CD4-positive, alpha-beta memory T cell (primary cell): Measurements from ENCODE around the gene HIPK2. TPM values are rescaled to one million over a fixed set of nuclear protein-coding genes. Genes with fewer than 3 reads are reported as not detected.
A peak's percentile ranks its signal among the peaks of the same experiment; 100 is the strongest.

ENCODE experiments used
- CTCF ChIA-PET: fragments of 350-600 bp; sonication (Branson Sonifier 250); formaldehyde crosslinking; loops from one replicate; lab custom pipeline; 2021; ENCODE audit warnings: inconsistent platforms; ENCODE audit not compliant: partially characterized antibody; lab: Charles Lee
- POLR2A ChIA-PET: fragments of 350-600 bp; sonication (Branson Sonifier 250); formaldehyde crosslinking; loops from one replicate; lab custom pipeline; 2021; ENCODE audit not compliant: partially characterized antibody; lab: Charles Lee
- DNase-seq, 5 donors: peaks; one replicate each; pipeline versions ENCODE4 v3.0.0 to v3.0.0-alpha.2; 2020 to 2022; ENCODE audit warnings: mixed read lengths in 1 of 5
- H3K27ac ChIP-seq: one replicate; pipeline ENCODE4 v1.7.0; 2013; ENCODE audit warnings: low read depth, low read length
- H3K27me3 ChIP-seq: 2 replicates; pipeline ENCODE4 v1.7.0; 2013; ENCODE audit warnings: mild to moderate bottlenecking, low read length, moderate library complexity; ENCODE audit not compliant: insufficient read depth
- H3K36me3 ChIP-seq: 2 replicates; pipeline ENCODE4 v1.7.0; 2013; ENCODE audit warnings: mild to moderate bottlenecking, low read length, moderate library complexity; ENCODE audit not compliant: insufficient read depth
- H3K4me1 ChIP-seq: 2 replicates; pipeline ENCODE4 v1.7.0; 2013; ENCODE audit warnings: mild to moderate bottlenecking, low read length, moderate library complexity; ENCODE audit not compliant: insufficient read depth
- H3K4me3 ChIP-seq, 2 donors: one replicate each; pipeline ENCODE4 v1.7.0; 2013; ENCODE audit warnings: low read length in 2 of 2, mild to moderate bottlenecking in 1 of 2
- H3K9me3 ChIP-seq, 2 donors: one replicate each; pipeline ENCODE4 v1.7.0; 2013; ENCODE audit warnings: low read length in 2 of 2, control low read depth in 1 of 2; ENCODE audit not compliant: control insufficient read depth in 1 of 2
- H3K27ac Mint-ChIP-seq, 7 donors: one replicate each; pipeline ENCODE4 v1.8.0; 2020 to 2021; ENCODE audit warnings: mixed read lengths in 7 of 7, mild to moderate bottlenecking in 6 of 7, inconsistent platforms in 3 of 7, moderate library complexity in 3 of 7
- H3K27me3 Mint-ChIP-seq, 2 donors: one replicate each; pipeline ENCODE4 v1.8.0; 2020 to 2021; ENCODE audit warnings: mixed read lengths in 2 of 2
- H3K36me3 Mint-ChIP-seq, 2 donors: one replicate each; pipeline ENCODE4 v1.8.0; 2020 to 2021; ENCODE audit warnings: mixed read lengths in 2 of 2, inconsistent platforms in 1 of 2, mild to moderate bottlenecking in 1 of 2
- H3K4me1 Mint-ChIP-seq, 4 donors: one replicate each; pipeline ENCODE4 v1.8.0; 2020 to 2021; ENCODE audit warnings: mixed read lengths in 4 of 4, mild to moderate bottlenecking in 1 of 4
- H3K4me3 Mint-ChIP-seq, 8 donors: one replicate each; pipeline ENCODE4 v1.8.0; 2020 to 2021; ENCODE audit warnings: mixed read lengths in 8 of 8, mild to moderate bottlenecking in 7 of 8, moderate library complexity in 6 of 8, inconsistent platforms in 3 of 8
- H3K9me3 Mint-ChIP-seq, 8 donors: one replicate each; pipeline ENCODE4 v1.8.0; 2020 to 2021; ENCODE audit warnings: mixed read lengths in 8 of 8, mild to moderate bottlenecking in 5 of 8, inconsistent platforms in 3 of 8, moderate library complexity in 1 of 8
- intact Hi-C: fragments of 100-400 bp; cut with micrococcal nuclease; formaldehyde crosslinking; loops from one replicate; pipeline ENCODE4 v1.15.1; 2023
- polyA plus RNA-seq, 2 donors: library from polyadenylated mRNA; unstranded; fragments of 300-500 nt; fragmentation: Illumina TruSeq; gene quantifications; one replicate each; pipeline ENCODE4 v1.2.3, GENCODE V29; 2021
- total RNA-seq, 2 experiments: library from RNA; stranded (reverse); gene quantifications; one replicate each; pipeline ENCODE4 v1.2.3, GENCODE V29; 2021

HIPK2 gene
- total and polyA plus RNA-seq, 4 experiments from 2014 or later, result 0.87 to 34.1 (median 17.8) TPM

DNA sequence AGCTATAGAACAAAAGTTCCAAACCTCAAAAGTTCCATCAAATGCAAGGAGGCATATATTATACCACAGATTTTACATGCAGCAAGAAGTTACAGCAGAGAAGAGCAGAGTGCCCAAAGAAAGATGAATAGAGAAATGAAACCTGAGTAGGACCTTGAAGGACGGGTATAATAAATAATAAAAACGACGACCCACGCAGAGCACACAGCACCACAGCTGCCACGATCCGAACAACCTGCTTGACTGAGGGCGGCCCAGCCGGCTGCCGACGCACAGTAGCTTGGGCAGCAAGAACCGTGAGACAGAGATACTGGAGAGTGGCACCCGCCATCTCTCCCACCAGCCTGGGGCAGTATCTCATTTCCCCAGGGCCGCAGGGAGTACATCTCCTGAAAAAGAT, 79.0 kb downstream of the HIPK2 start:
- Histone ChIP-seq H3K9me3 (no peaks in the 10 kb centered on the region), H3K27me3 (no peaks in the 10 kb centered on the region), H3K27ac (no peak overlapping the region), H3K36me3 (peaks cover 4% of the 10 kb centered on the region), H3K4me1 (peaks cover 5% of the 10 kb centered on the region), H3K4me3 (no peak overlapping the region)
- Mint-ChIP-seq H3K4me3 (no peak overlapping the region), H3K9me3 (no peaks in the 10 kb centered on the region), H3K27ac (peak overlapping the region in 1 of 7 donors; percentile 51), H3K27me3 (no peaks in the 10 kb centered on the region), H3K4me1 (peaks cover 13 to 30% (median 17%) of the 10 kb centered on the region in 4 donors), H3K36me3 (peaks cover 25 to 27% of the 10 kb centered on the region in 2 donors)
- DNase-seq, result no peak
- intact Hi-C loops, result no loop called here
- ChIA-PET POLR2A (no interaction called here), CTCF (no interaction called here)

DNA sequence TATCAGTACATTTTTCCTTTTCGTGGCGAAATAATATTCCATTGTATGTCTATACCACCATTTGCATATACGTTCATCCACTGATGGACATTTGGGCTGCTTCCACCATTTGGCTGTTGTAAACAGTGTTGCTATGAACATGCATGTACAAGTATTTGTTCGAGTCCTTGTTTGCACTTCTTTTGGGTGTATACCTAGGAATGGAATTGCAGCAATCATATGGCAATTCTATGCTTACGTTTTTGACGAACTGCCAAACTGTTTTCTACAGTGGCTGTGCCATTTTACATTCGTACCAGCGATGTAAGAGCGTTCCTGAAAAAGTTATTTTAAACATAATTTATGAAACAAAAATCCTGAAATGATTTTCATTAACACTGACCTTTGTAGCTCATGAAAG, 79.5 kb downstream of the HIPK2 start:
- intact Hi-C loops, result no loop called here
- H3K36me3 Mint-ChIP-seq, result peaks cover 25 to 27% of the 10 kb centered on the region in 2 donors
- H3K4me1 ChIP-seq, result peaks cover 5% of the 10 kb centered on the region
- no peaks in the 10 kb centered on the region for H3K9me3 ChIP-seq
- H3K27ac ChIP-seq, result no peak overlapping the region
- no peak for DNase-seq
- no peak overlapping the region for H3K4me3 Mint-ChIP-seq
- CTCF ChIA-PET, result no interaction called here
- H3K27ac Mint-ChIP-seq, result no peak overlapping the region
- peaks cover 13 to 30% (median 17%) of the 10 kb centered on the region in 4 donors for H3K4me1 Mint-ChIP-seq
- no peaks in the 10 kb centered on the region for H3K27me3 ChIP-seq
- H3K36me3 ChIP-seq, result peaks cover 4% of the 10 kb centered on the region
- POLR2A ChIA-PET, result no interaction called here
- H3K9me3 Mint-ChIP-seq, result no peaks in the 10 kb centered on the region
- no peak overlapping the region for H3K4me3 ChIP-seq
- no peaks in the 10 kb centered on the region for H3K27me3 Mint-ChIP-seq

DNA sequence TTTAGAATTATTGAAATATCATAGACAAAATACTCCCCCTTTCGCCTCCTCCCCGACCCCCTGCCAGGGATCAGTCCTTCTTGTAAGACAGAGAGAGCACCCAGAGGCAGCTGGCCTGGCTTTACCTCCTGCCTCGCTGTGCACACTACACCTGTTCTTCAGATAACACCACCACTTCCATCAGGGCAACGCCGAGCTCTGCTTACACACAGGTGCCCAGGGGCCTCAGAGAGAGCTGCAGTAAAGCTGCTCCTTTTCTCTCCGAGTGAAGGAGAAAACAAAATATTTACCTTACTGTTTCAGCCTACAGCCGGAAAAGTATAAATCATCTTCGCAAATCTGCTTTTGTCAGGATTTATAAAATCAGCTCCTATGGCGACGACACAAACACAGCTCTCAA, 80.7 kb downstream of the HIPK2 start:
- intact Hi-C loops, result no loop called here
- no peak overlapping the region for H3K4me3 ChIP-seq
- ChIA-PET POLR2A (no interaction called here), CTCF (no interaction called here)
- peaks cover 4% of the 10 kb centered on the region for H3K36me3 ChIP-seq
- DNase-seq, result no peak
- Mint-ChIP-seq H3K9me3 (no peaks in the 10 kb centered on the region), H3K4me1 (peaks cover 13 to 30% (median 17%) of the 10 kb centered on the region in 4 donors), H3K27ac (no peak overlapping the region), H3K36me3 (peaks cover 25 to 27% of the 10 kb centered on the region in 2 donors), H3K27me3 (no peaks in the 10 kb centered on the region), H3K4me3 (no peak overlapping the region)
- no peaks in the 10 kb centered on the region for H3K9me3 ChIP-seq
- no peak overlapping the region for H3K27ac ChIP-seq
- H3K27me3 ChIP-seq, result no peaks in the 10 kb centered on the region
- H3K4me1 ChIP-seq, result peaks cover 5% of the 10 kb centered on the region

DNA sequence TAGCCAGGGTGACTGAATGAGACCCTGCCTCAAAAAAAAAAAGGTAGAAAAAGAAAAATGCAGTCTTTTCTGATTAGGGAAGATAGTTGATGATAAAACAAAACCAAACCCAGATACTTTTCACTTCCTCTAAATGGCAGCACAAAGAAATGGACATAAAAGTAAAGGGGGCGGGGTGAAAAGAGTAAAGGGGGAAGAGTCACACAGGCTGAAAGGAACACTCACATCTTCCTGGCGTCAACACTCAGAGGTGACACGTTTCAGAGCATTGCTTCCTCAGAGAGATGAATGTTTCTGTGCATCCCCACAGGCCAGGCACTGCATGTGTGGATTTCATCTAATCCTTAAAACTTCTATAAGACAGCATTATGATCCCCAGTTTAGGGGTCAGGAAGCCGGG, 81.2 kb downstream of the HIPK2 start:
- intact Hi-C loops, result no loop called here
- no peak overlapping the region for H3K4me3 ChIP-seq
- ChIA-PET CTCF (no interaction called here), POLR2A (no interaction called here)
- H3K27me3 Mint-ChIP-seq, result no peaks in the 10 kb centered on the region
- DNase-seq, result no peak
- no peaks in the 10 kb centered on the region for H3K9me3 Mint-ChIP-seq
- H3K36me3 ChIP-seq, result peaks cover 4% of the 10 kb centered on the region
- H3K4me1 ChIP-seq, result peaks cover 5% of the 10 kb centered on the region
- H3K36me3 Mint-ChIP-seq, result peaks cover 22 to 24% of the 10 kb centered on the region in 2 donors
- no peak overlapping the region for H3K27ac ChIP-seq
- no peaks in the 10 kb centered on the region for H3K9me3 ChIP-seq
- H3K27me3 ChIP-seq, result no peaks in the 10 kb centered on the region
- peaks cover 9 to 30% (median 17%) of the 10 kb centered on the region in 4 donors for H3K4me1 Mint-ChIP-seq
- H3K27ac Mint-ChIP-seq, result peak overlapping the region in 1 of 7 donors; percentile 15
- no peak overlapping the region for H3K4me3 Mint-ChIP-seq

DNA sequence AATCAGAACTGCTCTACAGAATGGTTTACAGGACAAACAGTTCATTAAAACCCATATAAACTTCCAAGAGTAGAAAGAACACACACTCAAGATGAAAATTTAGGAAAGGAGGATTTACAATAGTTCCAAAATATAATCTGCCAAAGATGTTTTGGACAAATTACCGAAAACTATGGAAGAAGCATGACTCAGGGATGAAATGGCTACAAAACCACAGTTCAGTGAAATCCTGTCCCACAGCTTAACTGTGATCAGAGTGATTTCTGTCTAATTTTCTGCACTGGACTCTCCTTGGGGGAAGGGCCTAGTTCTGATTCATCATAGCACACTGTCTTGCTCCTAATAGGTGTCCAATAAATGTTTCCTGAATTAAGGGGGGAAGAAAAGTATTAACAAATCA, 82.2 kb downstream of the HIPK2 start:
- Histone ChIP-seq H3K27ac (no peak overlapping the region), H3K27me3 (no peaks in the 10 kb centered on the region), H3K4me1 (peaks cover 5% of the 10 kb centered on the region), H3K36me3 (peaks cover 9% of the 10 kb centered on the region), H3K4me3 (no peak overlapping the region), H3K9me3 (no peaks in the 10 kb centered on the region)
- Mint-ChIP-seq H3K27me3 (no peaks in the 10 kb centered on the region), H3K36me3 (peaks cover 28 to 29% of the 10 kb centered on the region in 2 donors), H3K4me1 (peaks cover 6 to 24% (median 16%) of the 10 kb centered on the region in 4 donors), H3K9me3 (no peaks in the 10 kb centered on the region), H3K27ac (peak overlapping the region in 2 of 7 donors; percentile 26 to 46), H3K4me3 (no peak overlapping the region)
- ChIA-PET CTCF (no interaction called here), POLR2A (no interaction called here)
- intact Hi-C loops, result no loop called here
- no peak for DNase-seq

DNA sequence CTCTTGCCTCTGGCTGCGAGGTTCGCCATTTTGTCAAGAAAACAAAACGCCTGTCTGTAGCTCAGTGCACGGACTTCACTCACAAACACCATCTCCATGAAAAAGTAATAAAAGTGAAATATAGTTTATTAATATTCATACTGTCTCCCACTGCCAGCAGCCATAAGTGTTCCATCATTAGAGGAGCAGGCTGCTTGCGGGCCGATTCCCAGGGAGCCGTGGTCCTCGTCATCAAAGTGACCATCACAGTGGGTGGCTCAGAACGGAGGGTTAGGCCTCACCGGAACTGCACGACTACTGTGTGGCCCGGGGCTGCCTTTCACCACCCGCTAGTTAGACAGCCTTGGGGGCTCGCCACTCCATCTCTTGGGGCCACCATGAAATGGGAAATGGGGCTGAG, 82.7 kb downstream of the HIPK2 start:
- intact Hi-C loops, result no loop called here
- no peaks in the 10 kb centered on the region for H3K9me3 ChIP-seq
- Mint-ChIP-seq H3K36me3 (peaks cover 31 to 34% of the 10 kb centered on the region in 2 donors), H3K4me1 (peaks cover 2 to 22% (median 14%) of the 10 kb centered on the region in 4 donors), H3K27me3 (no peaks in the 10 kb centered on the region), H3K27ac (peak overlapping the region in 1 of 7 donors; percentile 46), H3K4me3 (no peak overlapping the region), H3K9me3 (no peaks in the 10 kb centered on the region)
- H3K36me3 ChIP-seq, result peaks cover 9% of the 10 kb centered on the region
- H3K4me1 ChIP-seq, result peaks cover 5% of the 10 kb centered on the region
- no peak overlapping the region for H3K4me3 ChIP-seq
- DNase-seq, result no peak
- ChIA-PET POLR2A (no interaction called here), CTCF (no interaction called here)
- no peak overlapping the region for H3K27ac ChIP-seq
- no peaks in the 10 kb centered on the region for H3K27me3 ChIP-seq

DNA sequence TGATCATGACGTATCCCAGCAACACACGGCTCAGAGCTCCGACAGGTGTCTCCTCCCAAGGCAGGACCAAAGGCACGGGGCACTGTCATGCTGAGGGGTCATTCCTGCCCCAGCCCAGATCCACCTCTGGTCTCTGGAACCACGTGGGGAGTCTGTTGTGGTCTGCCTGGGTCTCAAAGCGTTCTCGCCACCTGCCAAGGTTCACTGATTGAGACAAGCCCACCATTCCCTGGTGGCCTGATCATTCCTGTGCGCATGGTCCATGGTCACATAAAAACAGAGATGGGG, 83.5 kb downstream of the HIPK2 start:
- H3K4me3 Mint-ChIP-seq, result no peak overlapping the region
- no peak overlapping the region for H3K27ac ChIP-seq
- no peaks in the 10 kb centered on the region for H3K9me3 Mint-ChIP-seq
- peaks cover 5% of the 10 kb centered on the region for H3K4me1 ChIP-seq
- H3K27me3 Mint-ChIP-seq, result no peaks in the 10 kb centered on the region
- peaks cover 36 to 40% of the 10 kb centered on the region in 2 donors for H3K36me3 Mint-ChIP-seq
- intact Hi-C loops, result no loop called here
- DNase-seq, result no peak
- no peaks in the 10 kb centered on the region for H3K9me3 ChIP-seq
- ChIA-PET POLR2A (no interaction called here), CTCF (no interaction called here)
- no peak overlapping the region for H3K4me3 ChIP-seq
- H3K27me3 ChIP-seq, result no peaks in the 10 kb centered on the region
- H3K36me3 ChIP-seq, result peaks cover 9% of the 10 kb centered on the region
- H3K27ac Mint-ChIP-seq, result peak overlapping the region in 1 of 7 donors; percentile 10
- peaks cover 0 to 22% (median 14%) of the 10 kb centered on the region in 4 donors for H3K4me1 Mint-ChIP-seq
